Panc1 (cell line): ENCODE data around the gene ENOX2. TPM values are rescaled to one million over a fixed set of nuclear protein-coding genes. Genes with fewer than 3 reads are reported as not detected.

Source experiments
- ATAC-seq: fragments of 200-7000 bp; cut with Tn5 transposase; 2 replicates; pipeline ENCODE4 v1.9.1; 2020; ENCODE audit warnings: mild to moderate bottlenecking, moderate library complexity
- BruUV-seq: library from RNA; stranded (reverse); fragments of 400-500 nt; replicated peaks from 2 replicates; lab custom pipeline; 2021; lab: Mats Ljungman, UMichigan
- CTCF ChIA-PET: fragments of 300-600 bp; sonication (Branson Sonifier 250); formaldehyde crosslinking; loops from one replicate; lab custom pipeline; 2022; ENCODE audit warnings: antibody characterized with exemption; lab: Charles Lee
- POLR2A ChIA-PET: fragments of 300-600 bp; sonication (Branson Sonifier 250); formaldehyde crosslinking; loops from one replicate; lab custom pipeline; 2022; ENCODE audit warnings: antibody characterized with exemption; lab: Charles Lee
- DNase-seq: peaks from one replicate; pipeline ENCODE4 v3.0.0-alpha.2; 2010; ENCODE audit warnings: low read depth, low spot score
- H3K27ac ChIP-seq: 2 replicates; pipeline ENCODE4 v1.5.1; 2011; ENCODE audit warnings: mild to moderate bottlenecking, low read length, inconsistent platforms
- H3K27me3 ChIP-seq: fragments of 200-500 bp; sonication (Bioruptor generic); 2 replicates; pipeline ENCODE4 v1.6.0; 2014; ENCODE audit warnings: low read length, inconsistent platforms; ENCODE audit not compliant: control insufficient read depth, insufficient read depth
- H3K36me3 ChIP-seq: fragments of 200-500 bp; sonication (Bioruptor generic); 2 replicates; pipeline ENCODE4 v1.5.1; 2014; ENCODE audit warnings: inconsistent platforms, mild to moderate bottlenecking, low read length, moderate library complexity; ENCODE audit not compliant: control insufficient read depth, insufficient read depth
- H3K4me1 ChIP-seq: 2 replicates; pipeline ENCODE4 v1.5.1; 2011; ENCODE audit warnings: inconsistent platforms, mild to moderate bottlenecking, low read length, moderate library complexity; ENCODE audit not compliant: control insufficient read depth, insufficient read depth
- H3K4me3 ChIP-seq, 2 experiments: 2 replicates each; pipeline ENCODE4 v1.5.1; 2011 to 2012; ENCODE audit warnings: low read depth in 2 of 2, low read length in 2 of 2, mild to moderate bottlenecking in 2 of 2, inconsistent platforms in 1 of 2, moderate library complexity in 1 of 2
- H3K9me3 ChIP-seq: fragments of 200-500 bp; sonication (Bioruptor generic); 2 replicates; pipeline ENCODE4 v1.5.1; 2014; ENCODE audit warnings: low read depth, mild to moderate bottlenecking, inconsistent platforms, low read length, moderate library complexity; ENCODE audit not compliant: control insufficient read depth, insufficient read depth
- CTCF ChIP-seq: fragments of 450-650 bp; IDR thresholded peaks from 2 replicates; pipeline ENCODE4 v1.5.1; 2017; ENCODE audit warnings: mild to moderate bottlenecking
- POLR2AphosphoS5 ChIP-seq: IDR thresholded peaks from 2 replicates; pipeline ENCODE4 v1.6.1; 2012; ENCODE audit warnings: mild to moderate bottlenecking, low read depth, low read length, moderate library complexity
- REST ChIP-seq, 2 experiments: IDR thresholded peaks; 2 replicates each; pipeline ENCODE4 v1.6.1; 2011 to 2012; ENCODE audit warnings: low read depth in 2 of 2, control low read depth in 1 of 2, low read length in 1 of 2, mild to moderate bottlenecking in 1 of 2, moderate library complexity in 1 of 2; ENCODE audit not compliant: insufficient read depth in 1 of 2
- SIN3A ChIP-seq: IDR thresholded peaks from 2 replicates; pipeline ENCODE4 v1.6.1; 2012; ENCODE audit warnings: low read depth, mild to moderate bottlenecking, low read length, moderate library complexity, borderline replicate concordance; ENCODE audit not compliant: insufficient read depth
- TCF7L2 ChIP-seq: IDR thresholded peaks from 2 replicates; pipeline ENCODE4 v1.6.1; 2011; ENCODE audit warnings: mild to moderate bottlenecking, low read depth, low read length, inconsistent platforms
- in situ Hi-C: cut with HindIII; loops from 2 replicates; pipeline ENCODE4 v1.10.0; 2016; ENCODE audit warnings: low sequenced_read_pairs, low pct_unique_long_range_greater_than_20kb
- intact Hi-C: fragments of 100-400 bp; cut with micrococcal nuclease; formaldehyde crosslinking; loops from one replicate; pipeline ENCODE4 v1.10.0; 2022; ENCODE audit not compliant: unreplicated experiment
- total RNA-seq: library from RNA; stranded (reverse); gene quantifications from one replicate; pipeline ENCODE4 v1.2.1, GENCODE V29; 2021; ENCODE audit not compliant: unreplicated experiment

The ENOX2 gene
- total RNA-seq, 1 experiment from 2014 or later: 12.4 TPM

GRCh38 chrX:130607431-130607830 lies 295.6 kb downstream of the ENOX2 start:
- H3K27ac ChIP-seq: no peak overlapping the region
- no TSS peak for BruUV-seq
- no peak for ATAC-seq
- CTCF ChIA-PET: no interaction called here
- in situ Hi-C loops (no loop called here), intact Hi-C loops (no loop called here)
- no peak for DNase-seq
- H3K36me3 ChIP-seq: no peaks in the 10 kb centered on the region
- TF ChIP-seq REST (IDR thresholded peaks at IDR 0.05; ENCODE audit: insufficient read depth in 1 of 2, low read depth in 2 of 2, low read length in 1 of 2) (no peak), POLR2AphosphoS5 (no peak), SIN3A (no peak), TCF7L2 (no peak), CTCF (no peak)
- no peaks in the 10 kb centered on the region for H3K4me1 ChIP-seq
- no peak overlapping the region for H3K4me3 ChIP-seq
- peaks cover 2% of the 10 kb centered on the region; the same call in 1 of the 2 replicates for H3K27me3 ChIP-seq
- POLR2A ChIA-PET: no interaction called here
- H3K9me3 ChIP-seq: no peaks in the 10 kb centered on the region

DNA sequence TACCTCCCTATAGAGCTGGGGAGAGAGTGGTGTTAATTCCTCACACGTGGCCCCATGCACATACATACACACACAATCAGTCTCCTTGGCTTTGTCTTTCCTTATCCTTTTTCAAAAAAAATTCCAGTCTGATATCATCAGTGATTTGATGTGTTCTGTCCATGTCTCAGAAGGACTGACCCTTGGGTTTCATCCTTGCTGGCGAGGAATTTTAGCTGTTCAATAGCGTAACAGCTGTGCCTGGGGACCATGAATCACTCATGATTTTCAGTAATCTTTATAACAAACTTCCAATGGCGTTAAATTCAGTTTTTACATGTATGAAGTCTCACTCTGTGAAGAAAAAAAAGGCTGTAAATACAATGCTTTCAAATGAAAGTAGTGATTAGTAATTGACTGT lies 296.6 kb downstream of the ENOX2 start:
- H3K27ac ChIP-seq: no peak overlapping the region
- no peak for ATAC-seq
- no TSS peak for BruUV-seq
- no peaks in the 10 kb centered on the region for H3K4me1 ChIP-seq
- no peak overlapping the region for H3K4me3 ChIP-seq
- intact Hi-C loops (no loop called here), in situ Hi-C loops (no loop called here)
- H3K36me3 ChIP-seq: no peaks in the 10 kb centered on the region
- ChIA-PET POLR2A (no interaction called here), CTCF (no interaction called here)
- DNase-seq: no peak
- TF ChIP-seq TCF7L2 (no peak), SIN3A (no peak), POLR2AphosphoS5 (no peak), CTCF (no peak), REST (IDR thresholded peaks at IDR 0.05; ENCODE audit: insufficient read depth in 1 of 2, low read depth in 2 of 2, low read length in 1 of 2) (no peak)
- H3K27me3 ChIP-seq: peaks cover 2% of the 10 kb centered on the region; the same call in 1 of the 2 replicates
- H3K9me3 ChIP-seq: no peaks in the 10 kb centered on the region
